OCI-LY3 (cell line): ENCODE measurements around the gene TNFRSF14.
A peak's percentile ranks its signal among the peaks of the same experiment; 100 is the strongest.

Experiments
- H2AFZ ChIP-seq: fragments of 200-600, 300-600 bp; shearing (Covaris generic); 2 replicates; pipeline ENCODE4 v1.6.0; 2014; ENCODE audit warnings: antibody characterized with exemption, low read depth, low read length
- H3K27ac ChIP-seq: fragments of 200-600, 300-600 bp; sonication (generic); 2 replicates; pipeline ENCODE4 v1.5.1; 2014; ENCODE audit warnings: mild to moderate bottlenecking, low read length, moderate library complexity, mixed read lengths
- H3K27me3 ChIP-seq: fragments of 200-600, 300-600 bp; sonication (generic); 2 replicates; pipeline ENCODE4 v1.6.1; 2014; ENCODE audit warnings: low read depth, low read length, mixed read lengths
- H3K36me3 ChIP-seq: fragments of 200-600, 300-600 bp; sonication (generic); replicated peaks from 2 replicates; pipeline ENCODE3; 2014; ENCODE audit warnings: low read depth, low read length, mixed read lengths
- H3K4me1 ChIP-seq: fragments of 300-600, 200-600 bp; sonication (generic); 2 replicates; pipeline ENCODE4 v1.6.1; 2014; ENCODE audit warnings: low read length, mixed read lengths
- H3K4me2 ChIP-seq: fragments of 200-600, 300-600 bp; sonication (generic); 2 replicates; pipeline ENCODE4 v1.6.1; 2014; ENCODE audit warnings: low read length, mixed read lengths
- H3K4me3 ChIP-seq: fragments of 300-600, 200-600 bp; sonication (generic); 2 replicates; pipeline ENCODE4 v1.5.1; 2014; ENCODE audit warnings: antibody characterized with exemption, mild to moderate bottlenecking, low read length, moderate library complexity
- H3K79me2 ChIP-seq: fragments of 300-600, 200-600 bp; shearing (Covaris generic); 2 replicates; pipeline ENCODE4 v1.6.1; 2014; ENCODE audit warnings: mild to moderate bottlenecking, low read length, mixed read lengths
- H3K9ac ChIP-seq: fragments of 300-600, 200-600 bp; shearing (Covaris generic); 2 replicates; pipeline ENCODE4 v1.6.0; 2014; ENCODE audit warnings: mild to moderate bottlenecking, low read length, moderate library complexity
- H3K9me3 ChIP-seq: fragments of 200-600, 300-600 bp; shearing (Covaris generic); 2 replicates; pipeline ENCODE4 v1.6.1; 2014; ENCODE audit warnings: low read length, mixed read lengths; ENCODE audit not compliant: insufficient read depth
- H4K20me1 ChIP-seq: fragments of 200-600, 300-600 bp; sonication (generic); 2 replicates; pipeline ENCODE4 v1.6.1; 2016; ENCODE audit warnings: low read length, mixed read lengths; ENCODE audit not compliant: insufficient read depth
- EZH2phosphoT487 ChIP-seq: fragments of 200-600 bp; shearing (Covaris generic); IDR thresholded peaks from 2 replicates; pipeline ENCODE4 v1.6.1; 2018; ENCODE audit warnings: antibody characterized with exemption, mixed run types, low read depth
- TF ChIP-seq, protein P1 (sequence below): fragments of 200-600, 300-600 bp; sonication (generic); IDR thresholded peaks from 2 replicates; pipeline ENCODE4 v1.5.1; 2014; ENCODE audit warnings: antibody characterized with exemption, low read length, low read depth

TNFRSF14 gene

DNA sequence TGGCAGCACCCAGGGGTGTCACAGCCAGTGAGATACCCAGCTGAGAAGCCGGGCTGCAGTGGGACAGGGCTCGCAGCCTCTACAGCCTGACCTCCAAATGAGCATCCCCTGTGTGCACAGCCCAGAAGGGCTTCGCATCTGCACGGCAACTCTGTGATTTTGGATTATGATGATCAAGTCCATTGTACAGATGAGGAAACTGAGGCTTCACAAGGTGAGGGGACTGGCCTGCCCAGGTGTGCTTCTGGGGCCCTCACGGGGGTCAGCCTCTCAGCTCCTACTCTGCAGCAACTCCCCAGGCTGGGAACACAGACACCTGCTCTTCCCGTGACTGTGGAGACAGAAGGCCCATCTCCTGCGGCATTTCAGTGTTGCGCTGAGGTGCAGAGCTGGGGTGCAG lies 17.3 kb upstream of the TNFRSF14 start:
- Histone ChIP-seq H2AFZ (no peak overlapping the region), H3K27ac (no peak overlapping the region), H3K27me3 (peaks cover 5% of the 10 kb centered on the region; the same call in 1 of the 2 replicates), H4K20me1 (no peaks in the 10 kb centered on the region), H3K79me2 (no peaks in the 10 kb centered on the region), H3K4me3 (no peak overlapping the region), H3K9me3 (no peaks in the 10 kb centered on the region), H3K4me2 (no peak overlapping the region), H3K4me1 (no peaks in the 10 kb centered on the region), H3K36me3 (no peaks in the 10 kb centered on the region), H3K9ac (no peak overlapping the region)
- TF ChIP-seq, protein P1, sequence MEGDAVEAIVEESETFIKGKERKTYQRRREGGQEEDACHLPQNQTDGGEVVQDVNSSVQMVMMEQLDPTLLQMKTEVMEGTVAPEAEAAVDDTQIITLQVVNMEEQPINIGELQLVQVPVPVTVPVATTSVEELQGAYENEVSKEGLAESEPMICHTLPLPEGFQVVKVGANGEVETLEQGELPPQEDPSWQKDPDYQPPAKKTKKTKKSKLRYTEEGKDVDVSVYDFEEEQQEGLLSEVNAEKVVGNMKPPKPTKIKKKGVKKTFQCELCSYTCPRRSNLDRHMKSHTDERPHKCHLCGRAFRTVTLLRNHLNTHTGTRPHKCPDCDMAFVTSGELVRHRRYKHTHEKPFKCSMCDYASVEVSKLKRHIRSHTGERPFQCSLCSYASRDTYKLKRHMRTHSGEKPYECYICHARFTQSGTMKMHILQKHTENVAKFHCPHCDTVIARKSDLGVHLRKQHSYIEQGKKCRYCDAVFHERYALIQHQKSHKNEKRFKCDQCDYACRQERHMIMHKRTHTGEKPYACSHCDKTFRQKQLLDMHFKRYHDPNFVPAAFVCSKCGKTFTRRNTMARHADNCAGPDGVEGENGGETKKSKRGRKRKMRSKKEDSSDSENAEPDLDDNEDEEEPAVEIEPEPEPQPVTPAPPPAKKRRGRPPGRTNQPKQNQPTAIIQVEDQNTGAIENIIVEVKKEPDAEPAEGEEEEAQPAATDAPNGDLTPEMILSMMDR = no peak
- TF ChIP-seq EZH2phosphoT487 = no peak

DNA sequence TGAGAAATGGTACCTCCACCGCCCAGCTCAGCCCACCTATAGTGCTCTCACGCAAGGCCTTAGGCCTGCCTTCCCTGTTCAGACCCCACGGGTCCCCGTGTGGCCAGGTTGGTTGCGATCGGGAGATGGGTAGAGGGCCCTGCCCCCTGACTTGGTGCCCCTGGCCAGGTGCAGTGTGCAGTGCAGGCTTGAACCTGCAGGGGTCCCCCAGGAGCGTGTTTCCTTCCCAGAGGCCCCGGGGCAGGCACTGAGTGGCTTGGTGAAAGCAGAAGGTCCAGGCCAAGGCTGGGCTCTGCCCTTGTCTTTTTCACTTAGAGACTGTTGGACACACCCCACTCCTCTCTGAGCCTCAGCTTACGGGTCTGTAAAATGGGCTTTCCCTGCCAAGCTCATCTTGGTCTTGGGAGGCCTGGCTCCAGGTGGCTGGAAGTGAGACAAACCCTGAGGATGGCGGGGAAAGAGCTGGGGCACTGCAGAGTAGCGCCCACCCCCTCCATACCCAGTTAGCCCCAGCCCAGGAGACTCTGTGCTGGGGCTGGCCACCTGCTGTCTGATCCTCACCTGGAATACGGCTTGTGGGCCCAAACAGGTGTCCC lies 16.8 kb upstream of the TNFRSF14 start:
- Histone ChIP-seq H4K20me1 (no peaks in the 10 kb centered on the region), H3K4me2 (no peak overlapping the region), H3K79me2 (no peaks in the 10 kb centered on the region), H2AFZ (no peak overlapping the region), H3K9me3 (no peaks in the 10 kb centered on the region), H3K4me1 (no peaks in the 10 kb centered on the region), H3K27me3 (peaks cover 5% of the 10 kb centered on the region; the same call in 1 of the 2 replicates), H3K36me3 (no peaks in the 10 kb centered on the region), H3K27ac (no peak overlapping the region), H3K4me3 (no peak overlapping the region), H3K9ac (no peak overlapping the region)
- no peak for TF ChIP-seq EZH2phosphoT487
- TF ChIP-seq, protein P1 = peak; percentile 29; the same call in 1 of the 2 replicates

DNA sequence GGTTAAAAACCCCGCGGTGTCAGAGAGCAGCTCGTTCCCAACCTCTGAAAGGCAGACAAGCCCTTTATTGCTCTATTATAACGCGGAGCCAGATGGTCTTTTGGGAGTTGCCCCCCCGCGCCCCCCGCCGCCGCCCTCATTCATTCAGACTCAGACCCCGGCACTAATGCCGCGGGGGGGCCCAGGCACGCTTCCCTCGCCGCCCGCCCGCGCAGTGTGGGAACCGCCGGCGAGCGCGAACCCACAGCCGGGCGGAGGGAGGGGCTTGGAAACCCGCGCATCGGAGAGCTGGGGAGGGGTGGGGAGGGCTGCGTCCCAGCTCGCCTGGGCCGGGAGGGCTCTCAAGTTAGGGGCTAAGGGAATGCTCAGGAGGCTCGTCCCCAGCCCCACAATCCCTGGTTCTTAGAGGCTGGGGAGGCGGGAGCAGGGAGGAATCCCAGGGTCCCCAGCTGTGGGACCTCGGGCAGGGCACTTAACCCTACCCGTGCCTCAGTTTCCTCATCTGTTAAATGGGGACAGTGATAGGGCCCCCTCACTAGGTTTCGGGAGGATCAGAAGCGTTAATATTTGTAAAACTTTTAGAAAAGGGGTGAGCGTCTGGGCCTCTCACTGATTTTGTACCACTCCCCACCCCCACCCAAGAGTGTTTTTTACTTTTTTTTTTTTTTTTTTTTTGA lies 15.2 kb upstream of the TNFRSF14 start:
- no peak overlapping the region for H3K4me3 ChIP-seq
- H3K4me2 ChIP-seq = no peak overlapping the region
- H4K20me1 ChIP-seq = no peaks in the 10 kb centered on the region
- H3K4me1 ChIP-seq = peaks cover 4% of the 10 kb centered on the region; the same call in 1 of the 2 replicates
- H3K79me2 ChIP-seq = no peaks in the 10 kb centered on the region
- no peaks in the 10 kb centered on the region for H3K27me3 ChIP-seq
- TF ChIP-seq, protein P1 = no peak
- no peaks in the 10 kb centered on the region for H3K9me3 ChIP-seq
- H2AFZ ChIP-seq = no peak overlapping the region
- H3K36me3 ChIP-seq = no peaks in the 10 kb centered on the region
- H3K9ac ChIP-seq = no peak overlapping the region
- no peak overlapping the region for H3K27ac ChIP-seq

DNA sequence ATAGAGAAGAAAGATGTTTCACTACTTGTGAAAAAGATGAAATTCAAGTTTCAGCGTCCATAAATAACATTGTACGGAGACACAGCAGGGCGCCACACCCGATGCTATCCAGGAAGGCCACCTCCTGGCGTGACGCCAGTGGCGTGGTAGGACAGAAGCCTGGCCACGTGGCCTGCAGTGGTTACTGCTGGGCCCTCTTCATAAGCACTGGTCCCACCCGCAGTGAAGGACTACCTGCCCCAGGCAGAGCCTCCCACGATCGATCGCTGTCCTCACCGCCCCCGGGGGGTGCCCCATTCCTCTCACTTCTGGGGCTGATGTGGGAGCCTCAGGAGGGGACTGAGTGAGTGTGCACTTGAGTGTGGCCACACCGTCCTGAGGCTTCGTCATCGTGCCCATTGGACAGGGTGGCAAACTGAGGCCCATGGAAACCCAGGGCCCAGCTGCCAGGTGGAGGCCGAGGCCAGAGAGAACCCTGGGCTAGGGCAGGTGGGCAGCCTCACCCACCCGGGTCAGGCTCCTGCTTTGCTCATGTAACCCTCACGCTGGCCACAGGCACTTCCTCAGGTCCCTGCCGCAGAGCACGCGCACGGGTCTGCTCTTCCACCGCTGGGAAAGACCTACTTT lies 14.4 kb upstream of the TNFRSF14 start:
- H3K9me3 ChIP-seq = no peaks in the 10 kb centered on the region
- H3K4me3 ChIP-seq = no peak overlapping the region
- no peaks in the 10 kb centered on the region for H3K36me3 ChIP-seq
- no peak overlapping the region for H3K9ac ChIP-seq
- H3K27ac ChIP-seq = no peak overlapping the region
- H2AFZ ChIP-seq = no peak overlapping the region
- H3K4me2 ChIP-seq = no peak overlapping the region
- no peaks in the 10 kb centered on the region for H3K27me3 ChIP-seq
- no peaks in the 10 kb centered on the region for H4K20me1 ChIP-seq
- peaks cover 4% of the 10 kb centered on the region; the same call in 1 of the 2 replicates for H3K4me1 ChIP-seq
- TF ChIP-seq, protein P1 = no peak
- no peak for TF ChIP-seq EZH2phosphoT487
- H3K79me2 ChIP-seq = no peaks in the 10 kb centered on the region
